Adrenal gland (tissue), 12 donors: ENCODE data around the gene ZSCAN16. TPM values are rescaled to one million over a fixed set of nuclear protein-coding genes. Genes with fewer than 3 reads are reported as not detected.
A peak's percentile ranks its signal among the peaks of the same experiment; 100 is the strongest.
"Not testable (repeated sequence)": the region's sequence is repeated elsewhere in the genome, so short reads cannot be mapped to it uniquely, and the experiment has no call there.

Source experiments
- DNase-seq, 7 donors: peaks; one replicate each; pipeline ENCODE4 v3.0.0-alpha.2; 2019 to 2020
- H3K27ac ChIP-seq, 5 donors: fragments of 200-600 bp; sonication (generic) in 4 of 5; 1 replicate in 3 of 5; 2 replicates in 2 of 5; pipeline versions ENCODE4 v1.5.1 to v1.8.0; 2016 to 2020; ENCODE audit warnings: mild to moderate bottlenecking in 1 of 5
- H3K27me3 ChIP-seq: fragments of 200-600 bp; 2 replicates; pipeline ENCODE4 v1.8.0; 2021
- H3K36me3 ChIP-seq, 2 donors: fragments of 200-600 bp; replicated peaks in 1 of 2; 1 replicate in 1 of 2; 2 replicates in 1 of 2; pipeline versions ENCODE4 v1.5.1 to v1.8.0; 2018 to 2022
- H3K4me1 ChIP-seq, 2 donors: fragments of 200-600 bp; replicated peaks in 1 of 2; 1 replicate in 1 of 2; 2 replicates in 1 of 2; pipeline versions ENCODE4 v1.5.1 to v1.8.0; 2018 to 2021
- H3K4me3 ChIP-seq, 4 donors: fragments of 200-600 bp; sonication (generic) in 3 of 4; one replicate each; pipeline ENCODE4 v1.5.1; 2016 to 2018
- H3K9me3 ChIP-seq, 3 donors: fragments of 200-600 bp; sonication (generic) in 1 of 3; replicated peaks in 1 of 3; 1 replicate in 2 of 3; 2 replicates in 1 of 3; pipeline versions ENCODE4 v1.5.1 to v1.8.0; 2016 to 2021
- CTCF ChIP-seq, 6 experiments: fragments of 450-650 bp in 4 of 6; fragments of 200-600 bp in 2 of 6; sonication (generic) in 1 of 6; IDR thresholded peaks; 1 replicate in 5 of 6; 2 replicates in 1 of 6; pipeline versions ENCODE4 v1.5.1 to v1.8.0; 2016 to 2021; ENCODE audit warnings: antibody characterized with exemption in 6 of 6, mild to moderate bottlenecking in 2 of 6, moderate library complexity in 1 of 6
- POLR2A ChIP-seq, 2 donors: fragments of 450-650 bp; IDR thresholded peaks; one replicate each; pipeline ENCODE4 v1.6.1; 2017; ENCODE audit warnings: antibody characterized with exemption in 2 of 2, mild to moderate bottlenecking in 2 of 2, moderate library complexity in 1 of 2
- WGBS, 4 donors: extraction: QIAGEN DNeasy Blood & Tissue Kit in 2 of 4; methylation state at CpG; one replicate each; pipeline versions ENCODE4 v1.1.5 to v1.1.7; 2013 to 2017; 5-methylcytosine and 5-hydroxymethylcytosine counted together
- intact Hi-C, 2 donors: fragments of 100-400 bp; cut with DNase I; formaldehyde crosslinking; loops; one replicate each; pipeline versions ENCODE4 v1.14.1 to v1.15.0; 2022 to 2023
- polyA plus RNA-seq, 3 donors: library from polyadenylated mRNA; stranded (reverse); fragments of 200-250 nt in 2 of 3; fragments of 350-450 nt in 1 of 3; fragmentation: Illumina TruSeq in 1 of 3; extraction: RNeasy Lipid Tissue Mini Kit (QIAGEN cat#74804) in 1 of 3; gene quantifications; one replicate each; pipeline ENCODE4 v1.2.3, GENCODE V29; 2013 to 2014
- total RNA-seq, 9 donors: library from RNA; depleted of rRNA in 4 of 9; stranded (reverse); fragments of >200 nt in 4 of 9; fragments of 120-200 nt in 1 of 9; fragmentation: NEBNext Ultra II Directional in 1 of 9; extraction: Animal tissue kit (Norgen Biotek cat#: 25700) in 1 of 9; gene quantifications; one replicate each; pipeline versions ENCODE4 v1.1.0 to v1.2.4, GENCODE V29; 2013 to 2023
- donor health status: healthy with polysubstance abuse.
- donor health status: Bipolar disorder and iron deficiency.
- donor health status: DM: yes; HTN: yes; CAD: no.
- donor health status: DM: no; HTN: no; CAD: no.
- donor health status: DM: no; HTN: no; CAD: no.
- donor health status: DM: yes; HTN: yes; CAD: no.

ZSCAN16 gene
- total and polyA plus RNA-seq, 12 donors, result 1.8 to 9.6 (median 4.5) TPM

- Histone ChIP-seq H3K4me3 (peak overlapping the region in 1 of 4 donors; percentile 16), H3K4me1 (no peaks in the 10 kb centered on the region), H3K27me3 (no peaks in the 10 kb centered on the region), H3K36me3 (no peaks in the 10 kb centered on the region), H3K27ac (no peak overlapping the region), H3K9me3 (no peaks in the 10 kb centered on the region)
- WGBS, 4 donors, result 15 to 51% (median 19%) methylated on average over 4 to 33 of the region's 33 CpGs
- intact Hi-C loops, result no loop called here
- DNase-seq, result peak in 1 of 7 donors; percentile 18
- TF ChIP-seq CTCF (IDR thresholded peaks at IDR 0.05), result no peak
- TF ChIP-seq POLR2A (IDR thresholded peaks at IDR 0.05), result no peak
Measured at GRCh38 chr6:28090917-28091586, 33.4 kb upstream of the ZSCAN16 start.

- H3K27ac ChIP-seq, H3K4me1 ChIP-seq, H3K9me3 ChIP-seq, intact Hi-C loops, H3K4me3 ChIP-seq, H3K27me3 ChIP-seq, H3K36me3 ChIP-seq, DNase-seq: not testable (repeated sequence)
- WGBS, 4 donors, result 79 to 85% (median 83%) methylated on average over 7 of the region's 7 CpGs
Measured at GRCh38 chr6:28102222-28102621, 22.2 kb upstream of the ZSCAN16 start.

GRCh38 chr6:28102699-28103098 is 21.7 kb upstream of the ZSCAN16 start:
- H3K27ac ChIP-seq, H3K4me1 ChIP-seq, H3K9me3 ChIP-seq, H3K36me3 ChIP-seq, intact Hi-C loops, DNase-seq, H3K4me3 ChIP-seq, H3K27me3 ChIP-seq: not testable (repeated sequence)

GRCh38 chr6:28104392-28105244 is 19.8 kb upstream of the ZSCAN16 start:
- 1% methylated on average over 30 to 54 of the region's 54 CpGs for WGBS, 4 donors
- no peaks in the 10 kb centered on the region for H3K4me1 ChIP-seq
- no peaks in the 10 kb centered on the region for H3K36me3 ChIP-seq
- DNase-seq, result peak; percentile 75 to 86 (median 80)
- peak overlapping the region; percentile 9 to 97 (median 82) for H3K27ac ChIP-seq
- peak; percentile 26 to 68 for TF ChIP-seq POLR2A (IDR thresholded peaks at IDR 0.05)
- peak; percentile 67 to 81 (median 71) for TF ChIP-seq CTCF (IDR thresholded peaks at IDR 0.05)
- no peaks in the 10 kb centered on the region for H3K9me3 ChIP-seq
- intact Hi-C loops, result no loop called here
- H3K27me3 ChIP-seq, result no peaks in the 10 kb centered on the region
- peak overlapping the region in 3 of 4 donors; percentile 63 to 89 (median 89) for H3K4me3 ChIP-seq

GRCh38 chr6:28105245-28105639 is 19.2 kb upstream of the ZSCAN16 start:
- Histone ChIP-seq H3K4me1 (no peaks in the 10 kb centered on the region), H3K27ac (peak overlapping the region in 3 of 5 donors; percentile 82 to 97 (median 83)), H3K4me3 (peak overlapping the region in 2 of 4 donors; percentile 89), H3K9me3 (no peaks in the 10 kb centered on the region), H3K36me3 (no peaks in the 10 kb centered on the region), H3K27me3 (no peaks in the 10 kb centered on the region)
- intact Hi-C loops, result no loop called here
- WGBS, 4 donors, result 17 to 25% (median 20%) methylated on average over 5 of the region's 5 CpGs
- TF ChIP-seq CTCF (IDR thresholded peaks at IDR 0.05), result no peak
- TF ChIP-seq POLR2A (IDR thresholded peaks at IDR 0.05), result no peak
- no peak for DNase-seq
